Colonic mucosa (tissue), 4 donors: Measurements from ENCODE around the gene PARP11. TPM values are rescaled to one million over a fixed set of nuclear protein-coding genes. Genes with fewer than 3 reads are reported as not detected.

Source experiments
- DNase-seq: peaks from one replicate; pipeline ENCODE4 v3.0.0-alpha.2; 2020
- H3K27ac ChIP-seq: fragments of 200-600 bp; one replicate; pipeline ENCODE4 v1.8.0; 2021
- H3K27me3 ChIP-seq: fragments of 200-600 bp; one replicate; pipeline ENCODE4 v1.8.0; 2021
- H3K36me3 ChIP-seq: fragments of 200-600 bp; one replicate; pipeline ENCODE4 v1.8.0; 2021
- H3K4me1 ChIP-seq: fragments of 200-600 bp; one replicate; pipeline ENCODE4 v1.8.0; 2021; ENCODE audit warnings: mild to moderate bottlenecking
- H3K4me3 ChIP-seq: fragments of 200-600 bp; one replicate; pipeline ENCODE4 v1.8.0; 2021
- H3K9ac ChIP-seq, 2 donors: one replicate each; pipeline ENCODE4 v1.7.0; 2013; ENCODE audit warnings: control low read depth in 2 of 2, low read depth in 2 of 2, low read length in 2 of 2
- H3K9me3 ChIP-seq: fragments of 200-600 bp; one replicate; pipeline ENCODE4 v1.8.0; 2021
- CTCF ChIP-seq: fragments of 200-600 bp; IDR thresholded peaks from one replicate; pipeline ENCODE4 v1.8.0; 2022; ENCODE audit warnings: antibody characterized with exemption, mild to moderate bottlenecking
- intact Hi-C: fragments of 100-400 bp; cut with DNase I; formaldehyde crosslinking; loops from one replicate; pipeline ENCODE4 v1.14.1; 2022
- total RNA-seq, 2 donors: library from RNA; stranded (reverse); fragmentation: NEBNext Ultra II Directional in 1 of 2; extraction: Animal tissue kit (Norgen Biotek cat#: 25700) in 1 of 2; gene quantifications; one replicate each; pipeline ENCODE4 v1.2.1, GENCODE V29; 2021
- donor health status: healthy.
- donor health status: DM: no; HTN: no; CAD: no.
- donor health status: DM: no; HTN: no; CAD: no.

Gene PARP11
- total RNA-seq, 2 donors from 2014 or later = 5.5 to 5.8 TPM

- H3K9me3 ChIP-seq = no peaks in the 10 kb centered on the region
- TF ChIP-seq CTCF = no peak
- H3K4me3 ChIP-seq = no peak overlapping the region
- no peak for DNase-seq
- H3K27ac ChIP-seq = no peak overlapping the region
- H3K4me1 ChIP-seq = no peaks in the 10 kb centered on the region
- no peaks in the 10 kb centered on the region for H3K27me3 ChIP-seq
- intact Hi-C loops = no loop called here
- no peak overlapping the region for H3K9ac ChIP-seq
- H3K36me3 ChIP-seq = no peaks in the 10 kb centered on the region
These were observed 27.9 kb upstream of the PARP11 start for GRCh38 chr12:3901116-3901515.

- Histone ChIP-seq H3K4me1 (no peaks in the 10 kb centered on the region), H3K36me3 (no peaks in the 10 kb centered on the region), H3K9ac (no peak overlapping the region), H3K27ac (no peak overlapping the region), H3K27me3 (no peaks in the 10 kb centered on the region), H3K9me3 (no peaks in the 10 kb centered on the region), H3K4me3 (no peak overlapping the region)
- intact Hi-C loops = no loop called here
- no peak for TF ChIP-seq CTCF
- DNase-seq = no peak
These were observed 25.6 kb upstream of the PARP11 start for GRCh38 chr12:3898756-3899155.

- intact Hi-C loops = no loop called here
- H3K27ac ChIP-seq = peak overlapping the region; percentile 31
- DNase-seq = no peak
These were observed 24.3 kb upstream of the PARP11 start for GRCh38 chr12:3897371-3897971.

GRCh38 chr12:3896801-3897351 lies 23.7 kb upstream of the PARP11 start:
- intact Hi-C loops = no loop called here
- Histone ChIP-seq H3K4me3 (no peak overlapping the region), H3K9me3 (no peaks in the 10 kb centered on the region), H3K27me3 (no peaks in the 10 kb centered on the region), H3K36me3 (no peaks in the 10 kb centered on the region), H3K27ac (peak overlapping the region; percentile 6), H3K9ac (no peak overlapping the region), H3K4me1 (no peaks in the 10 kb centered on the region)
- no peak for DNase-seq
- no peak for TF ChIP-seq CTCF

More at GRCh38 chr12:3897371-3897971, 24.3 kb upstream of the PARP11 start:
- no peaks in the 10 kb centered on the region for H3K9me3 ChIP-seq
- no peak for TF ChIP-seq CTCF
- H3K36me3 ChIP-seq = no peaks in the 10 kb centered on the region
- H3K27me3 ChIP-seq = no peaks in the 10 kb centered on the region
- no peak overlapping the region for H3K9ac ChIP-seq
- no peaks in the 10 kb centered on the region for H3K4me1 ChIP-seq
- H3K4me3 ChIP-seq = no peak overlapping the region

GRCh38 chr12:3896356-3896755 lies 23.2 kb upstream of the PARP11 start:
- intact Hi-C loops = no loop called here
- Histone ChIP-seq H3K4me3 (no peak overlapping the region), H3K27ac (peak overlapping the region; percentile 6), H3K27me3 (no peaks in the 10 kb centered on the region), H3K9me3 (no peaks in the 10 kb centered on the region), H3K36me3 (no peaks in the 10 kb centered on the region), H3K4me1 (no peaks in the 10 kb centered on the region), H3K9ac (no peak overlapping the region)
- no peak for DNase-seq
- no peak for TF ChIP-seq CTCF
